HL-60 (cell line): ENCODE data around the gene ENPEP.

Source experiments
- DNase-seq, 2 experiments: peaks; one replicate each; pipeline ENCODE4 v3.0.0-alpha.2; 2010 to 2020; ENCODE audit warnings: low read depth in 1 of 2, low spot score in 1 of 2
- H3K27ac ChIP-seq: fragments of 250-450 bp; sonication (Bioruptor Pico); replicated peaks from 2 replicates; pipeline ENCODE4 v1.5.1; 2020; ENCODE audit warnings: mild to moderate bottlenecking, moderate library complexity
- H3K27me3 ChIP-seq: fragments of 250-450 bp; sonication (Bioruptor Pico); 2 replicates; pipeline ENCODE4 v1.5.1; 2021; ENCODE audit warnings: mild to moderate bottlenecking, moderate library complexity; ENCODE audit not compliant: insufficient read depth, poor library complexity, severe bottlenecking
- H3K4me3 ChIP-seq: replicated peaks from 2 replicates; pipeline ENCODE4 v1.5.1; 2011; ENCODE audit warnings: mild to moderate bottlenecking, control low read depth, low read length; ENCODE audit not compliant: insufficient read depth
- GABPA ChIP-seq: IDR thresholded peaks from 2 replicates; pipeline ENCODE4 v1.6.1; 2012; ENCODE audit warnings: low read depth
- POLR2AphosphoS5 ChIP-seq: IDR thresholded peaks from 2 replicates; pipeline ENCODE4 v1.6.1; 2012; ENCODE audit warnings: low read depth
- SPI1 ChIP-seq: IDR thresholded peaks from 2 replicates; pipeline ENCODE4 v1.6.1; 2012; ENCODE audit warnings: low read depth, mild to moderate bottlenecking, borderline replicate concordance
- TF ChIP-seq, protein P1 (sequence below): IDR thresholded peaks from one replicate; pipeline ENCODE4 v1.5.1; 2011; ENCODE audit warnings: low read length, control low read depth, inconsistent platforms; ENCODE audit not compliant: insufficient read depth
- TF ChIP-seq, protein P2 (sequence below): IDR thresholded peaks from 2 replicates; pipeline ENCODE4 v1.6.1; 2012; ENCODE audit warnings: low read depth; ENCODE audit not compliant: insufficient replicate concordance

The ENPEP gene

DNA sequence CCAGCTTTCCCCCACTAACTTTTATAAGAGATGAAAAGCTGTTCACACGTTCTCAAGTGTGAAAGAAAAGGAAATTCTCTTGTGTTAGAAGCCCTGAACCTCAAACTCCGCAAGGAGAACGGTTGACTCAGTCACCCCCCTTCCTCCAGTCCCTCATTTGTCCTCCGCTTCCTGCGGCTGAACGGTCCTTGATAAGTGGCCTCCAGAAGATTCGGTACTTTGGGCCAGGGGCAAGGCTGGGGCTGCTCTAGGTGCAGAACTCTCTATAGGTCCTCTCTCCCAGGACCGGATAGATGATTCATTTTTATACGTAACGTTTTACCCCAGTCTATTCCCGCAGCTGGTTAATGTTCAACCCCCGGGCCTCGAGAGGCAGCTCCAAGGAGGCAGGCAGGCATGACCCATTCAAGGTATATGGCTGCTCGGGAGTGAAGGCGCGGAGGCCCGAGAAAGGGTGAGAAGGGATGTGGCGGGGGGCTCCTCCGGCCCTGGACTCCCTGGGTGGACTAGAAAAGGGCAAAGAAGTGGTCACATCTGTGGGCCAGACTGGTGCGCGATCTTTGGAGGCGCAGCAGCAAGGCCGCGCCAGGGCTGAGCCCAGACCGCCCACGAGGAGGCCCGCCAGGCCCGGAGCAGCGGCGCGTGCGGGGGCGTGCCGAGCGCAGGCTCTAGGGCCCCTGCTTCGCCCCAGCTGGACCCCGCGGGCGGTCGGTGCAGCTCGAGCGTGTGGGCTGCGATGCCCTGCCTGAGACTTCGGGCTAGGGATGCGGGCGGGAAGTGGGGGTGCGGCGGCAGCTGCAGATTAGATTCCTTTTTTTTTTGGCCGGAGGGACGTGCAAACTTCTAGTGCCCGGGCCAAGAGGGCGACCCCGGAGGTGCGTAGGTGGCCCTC lies 135.2 kb downstream of the ENPEP start:
- Histone ChIP-seq H3K4me3 (no peak overlapping the region), H3K27me3 (peaks cover 47% of the 10 kb centered on the region), H3K27ac (no peak overlapping the region)
- TF ChIP-seq GABPA (no peak), POLR2AphosphoS5 (no peak), SPI1 (no peak)
- TF ChIP-seq, protein P1, sequence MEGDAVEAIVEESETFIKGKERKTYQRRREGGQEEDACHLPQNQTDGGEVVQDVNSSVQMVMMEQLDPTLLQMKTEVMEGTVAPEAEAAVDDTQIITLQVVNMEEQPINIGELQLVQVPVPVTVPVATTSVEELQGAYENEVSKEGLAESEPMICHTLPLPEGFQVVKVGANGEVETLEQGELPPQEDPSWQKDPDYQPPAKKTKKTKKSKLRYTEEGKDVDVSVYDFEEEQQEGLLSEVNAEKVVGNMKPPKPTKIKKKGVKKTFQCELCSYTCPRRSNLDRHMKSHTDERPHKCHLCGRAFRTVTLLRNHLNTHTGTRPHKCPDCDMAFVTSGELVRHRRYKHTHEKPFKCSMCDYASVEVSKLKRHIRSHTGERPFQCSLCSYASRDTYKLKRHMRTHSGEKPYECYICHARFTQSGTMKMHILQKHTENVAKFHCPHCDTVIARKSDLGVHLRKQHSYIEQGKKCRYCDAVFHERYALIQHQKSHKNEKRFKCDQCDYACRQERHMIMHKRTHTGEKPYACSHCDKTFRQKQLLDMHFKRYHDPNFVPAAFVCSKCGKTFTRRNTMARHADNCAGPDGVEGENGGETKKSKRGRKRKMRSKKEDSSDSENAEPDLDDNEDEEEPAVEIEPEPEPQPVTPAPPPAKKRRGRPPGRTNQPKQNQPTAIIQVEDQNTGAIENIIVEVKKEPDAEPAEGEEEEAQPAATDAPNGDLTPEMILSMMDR = no peak
- TF ChIP-seq, protein P2, sequence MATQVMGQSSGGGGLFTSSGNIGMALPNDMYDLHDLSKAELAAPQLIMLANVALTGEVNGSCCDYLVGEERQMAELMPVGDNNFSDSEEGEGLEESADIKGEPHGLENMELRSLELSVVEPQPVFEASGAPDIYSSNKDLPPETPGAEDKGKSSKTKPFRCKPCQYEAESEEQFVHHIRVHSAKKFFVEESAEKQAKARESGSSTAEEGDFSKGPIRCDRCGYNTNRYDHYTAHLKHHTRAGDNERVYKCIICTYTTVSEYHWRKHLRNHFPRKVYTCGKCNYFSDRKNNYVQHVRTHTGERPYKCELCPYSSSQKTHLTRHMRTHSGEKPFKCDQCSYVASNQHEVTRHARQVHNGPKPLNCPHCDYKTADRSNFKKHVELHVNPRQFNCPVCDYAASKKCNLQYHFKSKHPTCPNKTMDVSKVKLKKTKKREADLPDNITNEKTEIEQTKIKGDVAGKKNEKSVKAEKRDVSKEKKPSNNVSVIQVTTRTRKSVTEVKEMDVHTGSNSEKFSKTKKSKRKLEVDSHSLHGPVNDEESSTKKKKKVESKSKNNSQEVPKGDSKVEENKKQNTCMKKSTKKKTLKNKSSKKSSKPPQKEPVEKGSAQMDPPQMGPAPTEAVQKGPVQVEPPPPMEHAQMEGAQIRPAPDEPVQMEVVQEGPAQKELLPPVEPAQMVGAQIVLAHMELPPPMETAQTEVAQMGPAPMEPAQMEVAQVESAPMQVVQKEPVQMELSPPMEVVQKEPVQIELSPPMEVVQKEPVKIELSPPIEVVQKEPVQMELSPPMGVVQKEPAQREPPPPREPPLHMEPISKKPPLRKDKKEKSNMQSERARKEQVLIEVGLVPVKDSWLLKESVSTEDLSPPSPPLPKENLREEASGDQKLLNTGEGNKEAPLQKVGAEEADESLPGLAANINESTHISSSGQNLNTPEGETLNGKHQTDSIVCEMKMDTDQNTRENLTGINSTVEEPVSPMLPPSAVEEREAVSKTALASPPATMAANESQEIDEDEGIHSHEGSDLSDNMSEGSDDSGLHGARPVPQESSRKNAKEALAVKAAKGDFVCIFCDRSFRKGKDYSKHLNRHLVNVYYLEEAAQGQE = no peak
- DNase-seq = no peak

DNA sequence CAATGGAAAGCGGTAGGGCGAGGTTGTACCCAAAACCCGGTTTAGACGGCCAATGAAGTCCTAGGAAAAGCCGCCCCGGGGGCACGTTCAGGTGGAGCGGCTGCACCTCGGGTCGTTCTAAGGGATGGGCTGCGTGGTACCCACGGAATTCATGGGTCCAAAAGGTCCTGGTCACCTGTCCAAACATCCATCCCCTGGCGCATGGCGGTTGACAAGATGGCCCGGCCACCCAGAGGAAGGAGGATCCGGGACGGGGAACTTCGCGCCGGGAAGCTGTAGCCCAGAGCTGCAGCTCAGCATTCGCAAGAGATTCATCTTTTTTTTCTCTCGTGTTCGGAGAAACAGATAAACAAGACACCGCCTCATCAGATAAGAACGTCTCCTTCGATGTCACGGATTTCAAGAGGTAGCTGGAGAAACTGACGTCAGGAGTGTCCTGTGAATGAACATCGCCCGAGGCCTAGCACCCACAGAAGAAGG lies 136.1 kb downstream of the ENPEP start:
- TF ChIP-seq GABPA (no peak), SPI1 (no peak), POLR2AphosphoS5 (no peak)
- TF ChIP-seq, protein P1 = no peak
- TF ChIP-seq, protein P2 = no peak
- no peak for DNase-seq
- Histone ChIP-seq H3K4me3 (no peak overlapping the region), H3K27ac (no peak overlapping the region), H3K27me3 (peaks cover 54% of the 10 kb centered on the region)

DNA sequence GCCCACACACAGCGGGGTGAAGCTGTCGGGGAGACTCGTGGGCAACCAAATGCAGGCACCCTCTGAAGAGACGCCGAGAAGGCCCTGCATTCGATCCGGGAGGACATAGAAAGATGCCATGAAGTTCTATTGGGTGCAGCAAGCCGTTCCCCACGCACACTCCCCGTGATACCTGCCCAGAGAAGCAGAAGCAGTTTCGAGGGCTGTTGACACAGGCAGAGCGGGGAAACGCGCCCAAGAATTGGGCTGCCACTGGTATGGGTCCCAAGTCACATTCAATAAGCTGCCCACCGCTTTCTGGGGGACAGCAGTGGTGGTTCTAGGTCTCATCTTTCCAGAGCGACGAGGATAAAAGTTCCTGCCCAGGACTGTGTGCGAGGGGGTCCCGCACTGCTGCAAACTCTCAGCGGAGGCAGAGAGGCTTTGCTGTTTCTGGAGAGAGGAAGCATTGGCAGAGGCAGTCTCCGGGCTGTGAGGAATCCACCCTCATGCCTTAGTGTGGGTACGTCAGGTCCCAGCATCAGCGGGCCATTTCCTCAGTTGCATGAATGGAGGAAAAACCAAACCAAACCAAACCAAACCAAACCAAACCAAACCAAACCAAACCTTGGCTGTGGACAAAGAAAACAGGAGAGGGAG lies 136.8 kb downstream of the ENPEP start:
- no peak for DNase-seq
- Histone ChIP-seq H3K27ac (no peak overlapping the region), H3K4me3 (no peak overlapping the region), H3K27me3 (peaks cover 61% of the 10 kb centered on the region)
- TF ChIP-seq, protein P2 = no peak
- TF ChIP-seq SPI1 (no peak), GABPA (no peak), POLR2AphosphoS5 (no peak)
- TF ChIP-seq, protein P1 = no peak
